Endometrium (tissue), 2 donors: ENCODE measurements around the gene MEP1B.

Experiments
- FAIRE-seq: peaks from 2 replicates; lab custom pipeline; 2012; peaks lifted over from hg19 to GRCh38; lab: Jason Lieb, UNC
- donor health status: control.
- donor health status: control.

MEP1B gene

DNA sequence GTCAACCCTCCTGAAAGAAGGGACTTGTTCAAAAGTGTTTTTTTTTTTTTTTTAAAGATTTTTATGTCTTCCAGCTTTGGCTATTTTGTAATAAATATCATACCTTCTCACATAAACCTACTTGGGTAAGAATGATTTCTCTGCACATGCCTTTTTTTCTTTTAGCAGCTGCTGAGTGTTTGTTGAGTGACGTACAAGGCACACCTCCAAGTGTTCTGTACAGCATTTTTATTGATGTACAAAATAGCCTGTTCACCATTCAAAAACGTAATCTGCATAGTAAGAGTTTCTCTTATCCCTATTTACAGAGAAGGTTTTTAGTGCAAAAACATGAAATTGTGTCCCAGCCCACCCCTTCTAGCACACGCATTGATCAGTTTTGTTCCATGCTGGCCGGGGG is 77.6 kb downstream of the MEP1B start:
- FAIRE-seq = no peak
